DLD1 (cell line): Measurements from ENCODE around the gene DIP2C.
"Not testable (repeated sequence)": the region's sequence is repeated elsewhere in the genome, so short reads cannot be mapped to it uniquely, and the experiment has no call there.

Source experiments
- in situ Hi-C: cut with HindIII; loops from 2 replicates; pipeline ENCODE4 v1.10.0; 2017; ENCODE audit warnings: low sequenced_read_pairs

DIP2C gene

GRCh38 chr10:474406-474805, 215.1 kb downstream of the DIP2C start:
- in situ Hi-C loops: no loop called here

- in situ Hi-C loops: no loop called here
These were observed 217.1 kb downstream of the DIP2C start for GRCh38 chr10:472241-472910.

DNA sequence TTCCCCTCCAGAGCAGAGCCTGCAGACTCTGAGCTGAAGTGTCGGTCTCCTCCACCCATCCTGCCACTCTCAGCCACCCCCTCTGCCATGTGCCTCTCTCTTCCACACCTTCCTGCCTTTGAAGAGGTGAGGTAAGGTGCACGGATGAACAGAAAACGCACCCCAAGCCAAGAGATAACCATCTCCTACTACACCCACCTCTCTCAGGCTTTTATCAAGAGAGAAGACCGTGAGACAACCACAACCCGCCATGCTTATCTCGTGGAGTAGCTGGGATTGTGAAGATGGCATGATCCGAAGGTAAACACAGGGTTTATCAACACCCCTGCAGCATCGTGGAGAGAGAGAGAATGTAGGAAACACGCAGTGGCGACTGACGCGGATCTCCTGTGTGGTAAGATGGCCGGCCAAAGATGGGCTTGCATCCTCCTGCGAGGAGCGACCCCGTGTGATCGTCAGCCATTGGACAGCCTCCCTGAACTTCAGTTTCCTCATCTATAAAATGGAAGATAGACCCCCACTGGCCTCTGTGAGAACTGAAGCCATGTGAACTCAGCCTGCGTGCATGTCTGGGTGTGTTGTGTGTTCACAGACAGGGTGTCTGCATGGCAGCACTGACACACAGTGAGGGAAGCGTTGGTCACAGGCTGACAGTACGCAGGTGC, 219.0 kb downstream of the DIP2C start:
- in situ Hi-C loops: no loop called here

GRCh38 chr10:469947-470338, 219.5 kb downstream of the DIP2C start:
- in situ Hi-C loops: no loop called here

DNA sequence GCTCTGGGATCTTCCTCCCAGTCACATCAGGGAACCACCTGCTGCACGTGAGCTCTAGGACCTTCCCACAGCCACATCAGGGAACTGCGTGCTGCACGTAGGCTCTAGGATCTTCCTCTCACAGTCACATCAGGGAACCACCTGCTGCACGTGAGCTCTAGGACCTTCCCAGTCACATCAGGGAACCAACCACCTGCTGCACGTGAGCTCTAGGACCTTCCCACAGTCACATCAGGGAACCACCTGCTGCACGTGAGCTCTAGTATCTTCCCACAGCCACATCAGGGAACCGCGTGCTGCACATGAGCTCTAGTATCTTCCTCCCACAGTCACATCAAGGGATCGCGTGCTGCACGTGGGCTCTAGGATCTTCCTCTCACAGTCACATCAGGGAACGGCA, 229.7 kb downstream of the DIP2C start:
- in situ Hi-C loops: no loop called here

GRCh38 chr10:458421-458851, 231.0 kb downstream of the DIP2C start:
- in situ Hi-C loops: no loop called here

- in situ Hi-C loops: no loop called here
These were observed 233.0 kb downstream of the DIP2C start for GRCh38 chr10:456486-456885.

DNA sequence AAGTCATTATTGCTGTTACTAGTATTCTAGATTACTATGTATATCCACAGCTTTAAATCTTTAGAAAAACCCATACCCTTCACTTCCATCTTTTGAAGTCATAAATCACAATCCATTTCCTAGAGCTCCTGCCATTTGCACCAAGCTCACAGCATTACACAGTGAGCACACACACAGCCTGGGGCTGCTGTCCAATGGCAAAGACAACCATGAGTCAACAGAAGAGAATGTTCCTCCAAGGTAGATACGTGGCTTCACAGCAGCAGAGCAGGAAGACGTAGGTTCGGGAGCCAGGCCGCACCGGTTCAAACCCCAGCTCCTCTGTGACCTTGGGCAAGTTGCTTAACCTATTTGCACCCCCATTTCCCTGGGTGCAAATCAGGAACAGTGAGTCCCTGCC, 234.6 kb downstream of the DIP2C start:
- in situ Hi-C loops: no loop called here

DNA sequence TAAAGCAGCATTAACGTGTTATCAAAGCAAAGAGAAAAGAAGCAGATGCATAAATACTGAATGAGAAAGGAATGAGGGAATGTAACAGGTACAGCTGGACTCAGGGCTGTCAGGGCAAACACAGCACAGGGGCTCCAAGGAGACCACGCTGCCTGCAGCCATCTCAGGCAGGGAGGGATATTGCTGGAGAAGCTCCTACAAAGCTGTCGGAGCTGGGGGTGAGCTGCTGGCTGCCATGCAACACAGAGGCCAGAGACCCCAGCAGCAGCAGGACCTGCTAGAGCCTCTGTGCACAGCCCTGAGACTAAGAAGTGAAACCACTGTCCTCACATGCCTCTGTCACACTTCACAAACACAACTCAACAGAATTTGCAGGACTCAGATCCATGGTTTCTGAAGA, 235.8 kb downstream of the DIP2C start:
- in situ Hi-C loops: no loop called here

DNA sequence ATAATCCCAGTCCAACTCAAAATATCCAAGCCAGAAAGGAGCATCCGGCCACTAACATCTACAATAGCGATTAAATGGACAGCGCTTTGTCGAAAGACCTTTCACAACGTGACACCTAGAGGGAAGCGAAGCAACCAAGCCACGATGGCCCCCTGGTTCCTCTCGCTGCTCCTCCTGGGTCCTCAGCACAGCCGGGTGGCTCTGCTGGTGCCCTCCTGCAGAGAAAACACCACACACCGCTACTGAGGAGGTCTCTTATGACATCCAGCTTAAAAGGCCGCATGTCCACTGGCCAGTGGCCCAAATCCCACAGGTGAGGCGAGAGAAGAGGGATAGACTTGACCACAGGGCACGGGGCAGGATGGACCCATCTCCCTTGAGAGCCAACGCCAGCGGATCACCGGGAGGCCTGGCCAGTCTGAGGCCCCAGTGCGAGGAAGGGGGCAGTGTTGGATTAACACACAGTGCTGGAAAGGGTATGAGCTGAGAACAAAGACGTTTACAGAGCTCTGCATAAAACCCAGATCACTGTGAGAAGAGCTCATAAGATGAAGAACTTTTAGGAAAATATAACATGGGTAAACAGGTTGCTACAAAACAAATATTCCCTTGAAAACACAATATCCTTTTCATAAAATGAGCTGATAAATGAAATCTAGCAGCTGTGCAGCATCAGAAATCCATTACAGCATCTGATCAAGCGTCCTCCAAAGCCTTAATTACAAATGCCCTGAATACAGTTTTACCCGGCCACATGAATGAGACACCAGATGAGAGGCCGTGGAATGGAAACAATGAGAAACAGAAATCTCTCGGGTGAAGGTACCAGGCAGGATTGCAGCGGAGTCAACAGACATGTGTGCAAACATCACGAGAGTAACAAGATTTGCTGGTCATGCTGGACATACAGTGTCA, 236.7 kb downstream of the DIP2C start:
- in situ Hi-C loops: no loop called here

- in situ Hi-C loops: no loop called here
These were observed 237.6 kb downstream of the DIP2C start for GRCh38 chr10:451856-452255.

DNA sequence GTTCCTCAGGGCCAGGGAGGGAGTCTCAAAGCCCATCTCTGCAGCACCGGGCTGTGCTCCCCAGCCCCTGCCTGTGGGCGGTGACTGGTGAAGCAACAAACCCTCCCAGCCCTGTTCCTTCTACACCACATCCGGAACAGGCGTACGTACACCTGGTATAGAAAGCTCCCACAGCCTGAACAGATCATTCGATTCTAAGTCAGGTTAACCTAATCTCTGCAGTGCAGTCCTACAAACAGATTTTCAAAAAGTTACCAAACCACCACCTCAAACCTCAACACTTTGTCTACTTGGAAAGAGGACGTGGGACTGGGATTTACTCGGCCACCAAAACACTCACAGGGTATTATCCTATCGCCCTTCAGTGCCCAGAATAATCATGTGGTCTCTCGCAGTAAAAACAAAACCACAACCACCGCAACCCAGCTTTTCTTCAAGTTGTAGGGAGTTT, 238.4 kb downstream of the DIP2C start:
- in situ Hi-C loops: no loop called here

DNA sequence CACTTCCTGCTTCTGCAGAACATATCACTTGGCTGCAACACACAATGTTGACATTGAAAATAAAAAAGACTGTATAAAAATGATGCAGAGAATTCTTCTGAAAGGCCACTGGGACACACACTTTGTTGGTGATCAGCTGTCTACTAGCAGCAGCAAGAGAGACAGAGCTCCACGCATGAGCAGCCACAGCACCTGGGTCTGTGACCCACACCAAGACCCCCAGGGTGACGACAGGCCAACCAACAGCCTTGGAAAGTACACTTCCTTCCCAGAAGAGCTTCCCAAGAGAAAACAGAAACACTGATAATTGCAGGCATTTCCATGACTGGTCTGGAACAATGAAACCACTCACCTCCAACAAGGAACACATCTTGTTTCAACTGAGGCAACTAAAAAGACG, 239.0 kb downstream of the DIP2C start:
- in situ Hi-C loops: no loop called here

DNA sequence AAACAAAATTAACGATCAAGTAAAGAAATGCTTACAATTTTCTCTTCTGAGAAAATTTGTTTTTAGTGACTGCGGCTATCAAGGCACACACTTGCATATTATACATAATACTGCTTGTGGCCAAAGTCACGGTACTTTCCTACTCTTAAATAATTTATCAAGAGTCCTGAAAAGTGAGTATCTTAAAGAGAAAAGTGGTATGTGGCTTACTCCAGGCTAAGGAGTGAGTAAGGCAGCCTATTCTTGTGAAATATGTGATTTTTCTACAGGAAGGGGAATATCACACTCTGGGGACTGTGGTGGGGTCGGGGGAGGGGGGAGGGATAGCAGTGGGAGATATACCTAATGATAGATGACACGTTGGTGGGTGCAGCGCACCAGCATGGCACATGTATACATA, 240.1 kb downstream of the DIP2C start:
- in situ Hi-C loops: not testable (repeated sequence)

- in situ Hi-C loops: no loop called here
These were observed 246.0 kb downstream of the DIP2C start for GRCh38 chr10:443459-443858.

GRCh38 chr10:442209-442608, 247.3 kb downstream of the DIP2C start:
- in situ Hi-C loops: no loop called here

DNA sequence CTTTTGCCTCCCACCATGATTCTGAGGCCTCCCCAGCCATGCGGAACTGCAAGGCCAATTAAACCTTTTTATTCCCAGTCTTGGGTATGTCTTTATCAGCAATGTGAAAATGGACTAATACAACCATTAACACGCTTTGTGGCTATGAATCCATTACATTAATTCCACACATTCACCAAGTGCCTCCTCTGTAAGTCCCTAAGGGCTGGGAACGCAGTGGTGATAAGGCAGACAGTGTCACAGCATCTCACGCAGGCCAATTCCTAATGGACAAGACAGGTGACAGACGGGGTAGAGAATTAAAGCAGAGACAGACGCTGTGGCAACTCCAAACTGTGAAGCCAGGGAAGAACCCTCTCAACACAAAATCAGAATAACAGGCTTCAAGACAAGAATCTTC, 247.8 kb downstream of the DIP2C start:
- in situ Hi-C loops: no loop called here

GRCh38 chr10:440127-440526, 249.3 kb downstream of the DIP2C start:
- in situ Hi-C loops: no loop called here

DNA sequence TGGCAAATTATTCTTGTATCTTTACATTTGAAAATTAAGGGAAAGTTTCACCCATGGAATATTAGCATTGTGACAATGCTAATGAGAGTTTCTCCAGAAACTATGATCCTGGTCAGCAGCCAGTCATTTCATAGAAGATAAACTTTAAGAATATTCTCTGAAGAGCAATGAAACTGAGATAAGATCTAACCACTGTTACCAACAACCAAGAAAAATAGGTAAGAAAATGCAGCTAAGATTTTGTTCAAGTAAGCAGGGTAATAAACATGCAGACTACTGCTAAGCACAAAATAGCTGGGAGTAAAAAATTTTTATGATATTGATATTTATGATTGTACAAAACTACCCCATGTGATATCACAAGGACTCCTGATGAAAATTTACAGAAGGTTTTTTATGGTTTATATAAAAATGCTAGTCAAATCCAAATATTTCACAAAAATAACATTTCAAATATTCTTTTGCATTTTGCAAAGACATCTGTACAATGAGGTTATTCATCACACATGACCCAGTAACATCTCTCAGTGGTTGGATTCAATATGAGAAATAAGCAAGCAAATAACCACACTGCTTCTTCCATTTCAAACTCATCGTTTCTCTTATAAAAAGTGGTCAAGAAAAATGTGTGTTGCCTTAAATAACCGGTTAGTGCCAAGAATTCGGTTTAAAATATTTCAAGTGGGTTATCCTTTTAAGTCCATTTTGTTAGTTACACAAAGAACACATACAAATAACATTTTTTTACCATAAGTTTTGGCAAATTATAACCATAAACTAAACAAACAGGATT, 251.6 kb downstream of the DIP2C start:
- in situ Hi-C loops: no loop called here

GRCh38 chr10:436911-437665, 252.4 kb downstream of the DIP2C start:
- in situ Hi-C loops: no loop called here
